ENCODE results near the gene SQSTM1.

The SQSTM1 gene

GRCh38 chr5:179875741-179876609 is 55.3 kb downstream of the SQSTM1 start:
- no peak for DNase-seq

- no peak for DNase-seq
Measured at GRCh38 chr5:179876610-179876952, 55.9 kb downstream of the SQSTM1 start.

GRCh38 chr5:179878222-179879002 is 57.7 kb downstream of the SQSTM1 start:
- no peak for DNase-seq

- no peak for DNase-seq
Measured at GRCh38 chr5:179879003-179879689, 58.4 kb downstream of the SQSTM1 start.

- no peak for DNase-seq
Measured at GRCh38 chr5:179879690-179880010, 58.9 kb downstream of the SQSTM1 start.

GRCh38 chr5:179880066-179880650 is 59.5 kb downstream of the SQSTM1 start:
- DNase-seq: no peak

- no peak for DNase-seq
Measured at GRCh38 chr5:179880848-179881590, 60.3 kb downstream of the SQSTM1 start.

GRCh38 chr5:179882338-179882737 is 61.6 kb downstream of the SQSTM1 start:
- DNase-seq: no peak

- no peak for DNase-seq
Measured at GRCh38 chr5:179883163-179883562, 62.5 kb downstream of the SQSTM1 start.

- DNase-seq: no peak
Measured at GRCh38 chr5:179885491-179886090, 64.9 kb downstream of the SQSTM1 start.

- no peak for DNase-seq
Measured at GRCh38 chr5:179886190-179886911, 65.6 kb downstream of the SQSTM1 start.

GRCh38 chr5:179887095-179887494 is 66.4 kb downstream of the SQSTM1 start:
- no peak for DNase-seq

Measured in activated CD8-positive, alpha-beta memory T cell treated with anti-CD3 and anti-CD28 coated beads for 24 hours (primary cell).